Endothelial cell of umbilical vein (primary cell): ENCODE data around the gene ELP6. TPM values are rescaled to one million over a fixed set of nuclear protein-coding genes. Genes with fewer than 3 reads are reported as not detected.
"Not testable (repeated sequence)": the region's sequence is repeated elsewhere in the genome, so short reads cannot be mapped to it uniquely, and the experiment has no call there.

Source experiments
- BruUV-seq: library from RNA; stranded (reverse); fragments of 400-500 nt; replicated peaks from 2 replicates; lab custom pipeline; 2021; lab: Mats Ljungman, UMichigan
- CTCF ChIA-PET: fragments of 300-600, 350-600 bp; sonication (Branson Sonifier 250); formaldehyde crosslinking; loops from one replicate; lab custom pipeline; 2021; ENCODE audit warnings: antibody characterized with exemption, inconsistent platforms; lab: Charles Lee
- POLR2A ChIA-PET: fragments of 300-600, 350-600 bp; sonication (Branson Sonifier 250); formaldehyde crosslinking; loops from one replicate; lab custom pipeline; 2021; ENCODE audit warnings: antibody characterized with exemption, inconsistent platforms; lab: Charles Lee
- DNase-seq: peaks from one replicate; pipeline ENCODE4 v3.0.0-alpha.2; 2011; ENCODE audit warnings: low read depth, low spot score
- FAIRE-seq: peaks from 2 replicates; lab custom pipeline; 2011; peaks lifted over from hg19 to GRCh38; lab: Jason Lieb, UNC
- H2AFZ ChIP-seq: 2 replicates; pipeline ENCODE4 v1.6.0; 2012; ENCODE audit warnings: low read depth, low read length, control low read depth, inconsistent platforms
- H3K27ac ChIP-seq: 2 replicates; pipeline ENCODE4 v1.5.1; 2011; ENCODE audit warnings: low read depth, mild to moderate bottlenecking, control low read depth, low read length, moderate library complexity; ENCODE audit not compliant: insufficient read depth
- H3K27me3 ChIP-seq, 2 experiments: 2 replicates each; pipeline versions ENCODE4 v1.6.0 to v1.6.1; 2011; ENCODE audit warnings: low read length in 2 of 2, mixed read lengths in 1 of 2; ENCODE audit not compliant: control insufficient read depth in 2 of 2, insufficient read depth in 2 of 2
- H3K36me3 ChIP-seq, 2 experiments: 2 replicates in 1 of 2; 3 replicates in 1 of 2; pipeline ENCODE4 v1.5.1; 2011; ENCODE audit warnings: low read length in 2 of 2, mild to moderate bottlenecking in 1 of 2, moderate library complexity in 1 of 2; ENCODE audit not compliant: control insufficient read depth in 2 of 2, insufficient read depth in 2 of 2; ENCODE audit errors: extremely low read depth in 1 of 2
- H3K4me1 ChIP-seq: 3 replicates; pipeline ENCODE4 v1.5.1; 2011; ENCODE audit warnings: mild to moderate bottlenecking, low read length; ENCODE audit not compliant: control insufficient read depth, insufficient read depth; ENCODE audit errors: extremely low read depth
- H3K4me2 ChIP-seq: 2 replicates; pipeline ENCODE4 v1.6.1; 2011; ENCODE audit warnings: low read length, control low read depth, mixed read lengths; ENCODE audit not compliant: insufficient read depth
- H3K4me3 ChIP-seq, 3 experiments: fragments of 200-600 bp in 1 of 3; sonication (generic), shearing (Covaris generic) in 1 of 3; replicated peaks in 1 of 3; 2 replicates each; pipeline ENCODE4 v1.5.1; 2011 to 2016; ENCODE audit warnings: control low read depth in 3 of 3, low read length in 3 of 3, mild to moderate bottlenecking in 2 of 3, inconsistent platforms in 1 of 3, low read depth in 1 of 3, moderate library complexity in 1 of 3; ENCODE audit not compliant: insufficient read depth in 1 of 3
- H3K79me2 ChIP-seq: 2 replicates; pipeline ENCODE4 v1.6.0; 2012; ENCODE audit warnings: low read length, inconsistent platforms; ENCODE audit not compliant: control insufficient read depth, insufficient read depth
- H3K9ac ChIP-seq: replicated peaks from 2 replicates; pipeline ENCODE3; 2011; ENCODE audit warnings: low read length, control low read depth; ENCODE audit not compliant: insufficient read depth; ENCODE audit errors: extremely low read depth
- H3K9me1 ChIP-seq: replicated peaks from 3 replicates; pipeline ENCODE4 v1.6.0; 2011; ENCODE audit warnings: mild to moderate bottlenecking, low read length; ENCODE audit not compliant: control insufficient read depth, insufficient read depth; ENCODE audit errors: extremely low read depth
- H3K9me3 ChIP-seq: replicated peaks from 2 replicates; pipeline ENCODE4 v1.5.1; 2012; ENCODE audit warnings: low read length, inconsistent platforms; ENCODE audit not compliant: control insufficient read depth, insufficient read depth
- H4K20me1 ChIP-seq: replicated peaks from 2 replicates; pipeline ENCODE3; 2011; ENCODE audit warnings: mild to moderate bottlenecking, low read length; ENCODE audit not compliant: control insufficient read depth, insufficient read depth; ENCODE audit errors: extremely low read depth
- EZH2 ChIP-seq: IDR thresholded peaks from 2 replicates; pipeline ENCODE4 v1.6.1; 2012; ENCODE audit warnings: borderline replicate concordance, low read depth, mild to moderate bottlenecking, moderate library complexity, low read length, inconsistent platforms; ENCODE audit not compliant: severe bottlenecking
- FOS ChIP-seq: IDR thresholded peaks from 2 replicates; pipeline ENCODE4 v1.6.1; 2011; ENCODE audit warnings: mild to moderate bottlenecking, low read length, moderate library complexity, borderline replicate concordance; ENCODE audit not compliant: insufficient read depth
- GATA2 ChIP-seq: IDR thresholded peaks from 2 replicates; pipeline ENCODE4 v1.7.0; 2011; ENCODE audit warnings: low read depth, mild to moderate bottlenecking, moderate library complexity, mixed read lengths, low read length; ENCODE audit not compliant: insufficient read length, insufficient read depth
- JUN ChIP-seq: IDR thresholded peaks from 2 replicates; pipeline ENCODE4 v1.6.1; 2011; ENCODE audit warnings: borderline replicate concordance, low read depth; ENCODE audit not compliant: insufficient read length, insufficient read depth
- MYC ChIP-seq: IDR thresholded peaks from one replicate; pipeline ENCODE4 v1.6.1; 2011; ENCODE audit warnings: mild to moderate bottlenecking, low read depth, low read length
- POLR2A ChIP-seq: IDR thresholded peaks from 2 replicates; pipeline ENCODE4 v1.6.1; 2012; ENCODE audit warnings: low read depth, mild to moderate bottlenecking, control low read depth, low read length
- POLR2AphosphoS5 ChIP-seq: IDR thresholded peaks from 2 replicates; pipeline ENCODE4 v1.6.1; 2012; ENCODE audit warnings: low read depth, mild to moderate bottlenecking, control low read depth, low read length, moderate library complexity; ENCODE audit not compliant: insufficient read depth
- dilution Hi-C: fragments of 300-500 bp; cut with MboI; formaldehyde crosslinking; loops from one replicate; pipeline ENCODE4 v1.15.0; 2019; ENCODE audit warnings: low sequenced_read_pairs; ENCODE audit not compliant: extremely low pct_ligation_motif_present
- intact Hi-C: fragments of 100-400 bp; cut with micrococcal nuclease; formaldehyde crosslinking; loops from one replicate; pipeline ENCODE4 v1.10.0; 2022
- polyA plus RNA-seq, 4 experiments: library from polyadenylated mRNA; depleted of rRNA in 3 of 4; stranded (reverse) in 3 of 4; unstranded in 1 of 4; fragments of >200 nt; gene quantifications; 2 replicates each; pipeline versions ENCODE4 v1.2.1 to v1.2.3, GENCODE V29; 2011 to 2012; ENCODE audit warnings: missing spikeins in 1 of 4
- total RNA-seq: library from RNA; stranded (reverse); gene quantifications from 2 replicates; pipeline ENCODE4 v1.2.3, GENCODE V29; 2021
- TF ChIP-seq, protein P1 (sequence below), 2 donors: IDR thresholded peaks; 1 replicate in 1 of 2; 2 replicates in 1 of 2; pipeline ENCODE4 v1.5.1; 2011; ENCODE audit warnings: low read length in 2 of 2, mild to moderate bottlenecking in 2 of 2, moderate library complexity in 2 of 2, control low read depth in 1 of 2, inconsistent platforms in 1 of 2, low read depth in 1 of 2; ENCODE audit not compliant: insufficient read depth in 1 of 2; ENCODE audit errors: extremely low read depth in 1 of 2
- TF ChIP-seq, protein P2 (sequence below): IDR thresholded peaks from 2 replicates; pipeline ENCODE4 v1.6.1; 2011; ENCODE audit not compliant: insufficient read depth, insufficient read length

ELP6 gene
- total and polyA plus RNA-seq, 2 donors (not counting 3 experiments of a cell fraction or from before 2014, with no cell fraction given) = 48.1 to 91.0 TPM

- Histone ChIP-seq H3K27ac (no peak overlapping the region), H3K4me2 (peak overlapping the region; percentile 16), H3K9me1 (no peaks in the 10 kb centered on the region), H3K4me3 (no peak overlapping the region), H4K20me1 (no peaks in the 10 kb centered on the region), H3K27me3 (no peaks in the 10 kb centered on the region), H3K79me2 (peaks cover 12% of the 10 kb centered on the region), H2AFZ (no peak overlapping the region), H3K9ac (no peak overlapping the region), H3K4me1 (peaks cover 6% of the 10 kb centered on the region), H3K9me3 (no peaks in the 10 kb centered on the region), H3K36me3 (no peaks in the 10 kb centered on the region)
- FAIRE-seq (no peak), DNase-seq (peak; percentile 37)
- ChIA-PET POLR2A (no interaction called here), CTCF (interaction anchor here (2.8 kb wide), 1 partner anchor 25 kb away, joined by 7 read pairs; no protein-coding TSS in a partner anchor)
- TF ChIP-seq GATA2 (no peak), MYC (no peak), EZH2 (no peak), POLR2A (no peak), JUN (no peak), POLR2AphosphoS5 (no peak), FOS (no peak)
- TF ChIP-seq, protein P1, sequence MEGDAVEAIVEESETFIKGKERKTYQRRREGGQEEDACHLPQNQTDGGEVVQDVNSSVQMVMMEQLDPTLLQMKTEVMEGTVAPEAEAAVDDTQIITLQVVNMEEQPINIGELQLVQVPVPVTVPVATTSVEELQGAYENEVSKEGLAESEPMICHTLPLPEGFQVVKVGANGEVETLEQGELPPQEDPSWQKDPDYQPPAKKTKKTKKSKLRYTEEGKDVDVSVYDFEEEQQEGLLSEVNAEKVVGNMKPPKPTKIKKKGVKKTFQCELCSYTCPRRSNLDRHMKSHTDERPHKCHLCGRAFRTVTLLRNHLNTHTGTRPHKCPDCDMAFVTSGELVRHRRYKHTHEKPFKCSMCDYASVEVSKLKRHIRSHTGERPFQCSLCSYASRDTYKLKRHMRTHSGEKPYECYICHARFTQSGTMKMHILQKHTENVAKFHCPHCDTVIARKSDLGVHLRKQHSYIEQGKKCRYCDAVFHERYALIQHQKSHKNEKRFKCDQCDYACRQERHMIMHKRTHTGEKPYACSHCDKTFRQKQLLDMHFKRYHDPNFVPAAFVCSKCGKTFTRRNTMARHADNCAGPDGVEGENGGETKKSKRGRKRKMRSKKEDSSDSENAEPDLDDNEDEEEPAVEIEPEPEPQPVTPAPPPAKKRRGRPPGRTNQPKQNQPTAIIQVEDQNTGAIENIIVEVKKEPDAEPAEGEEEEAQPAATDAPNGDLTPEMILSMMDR (IDR thresholded peaks at IDR 0.05; ENCODE audit: extremely low read depth in 1 of 2, insufficient read depth in 1 of 2, low read depth in 1 of 2, low read length in 2 of 2) = no peak
- TF ChIP-seq, protein P2, sequence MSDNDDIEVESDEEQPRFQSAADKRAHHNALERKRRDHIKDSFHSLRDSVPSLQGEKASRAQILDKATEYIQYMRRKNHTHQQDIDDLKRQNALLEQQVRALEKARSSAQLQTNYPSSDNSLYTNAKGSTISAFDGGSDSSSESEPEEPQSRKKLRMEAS = no peak
- BruUV-seq = no TSS peak
- intact Hi-C loops = no loop called here
- dilution Hi-C loops = no loop called here
Measured at GRCh38 chr3:47464588-47464987, 48.9 kb downstream of the ELP6 start.

DNA sequence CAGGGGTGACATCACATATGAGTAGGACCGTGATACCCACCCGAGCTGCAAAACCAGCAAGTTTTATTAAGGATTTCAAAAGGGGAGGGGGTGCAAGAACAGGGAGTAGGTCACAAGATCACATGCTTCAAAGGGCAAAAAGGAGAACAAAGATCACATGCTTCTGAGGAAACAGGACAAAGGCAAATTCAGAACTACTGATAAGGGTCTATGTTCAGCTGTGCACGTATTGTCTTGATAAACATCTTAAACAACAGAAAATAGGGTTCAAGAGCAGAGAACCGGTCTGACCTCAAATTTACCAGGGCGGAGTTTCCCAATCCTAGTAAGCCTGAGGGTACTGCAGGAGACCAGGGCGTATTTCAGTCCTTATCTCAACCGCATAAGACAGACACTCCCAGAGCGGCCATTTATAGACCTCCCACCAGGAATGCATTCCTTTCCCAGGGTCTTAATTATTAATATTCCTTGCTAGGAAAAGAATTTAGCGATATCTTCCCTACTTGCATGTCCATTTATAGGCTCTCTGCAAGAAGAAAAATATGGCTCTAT lies 53.9 kb downstream of the ELP6 start:
- intact Hi-C loops, H3K4me1 ChIP-seq, H3K4me2 ChIP-seq, FAIRE-seq, dilution Hi-C loops, H3K27me3 ChIP-seq, H3K79me2 ChIP-seq, BruUV-seq, H3K9me1 ChIP-seq, H3K9ac ChIP-seq, H3K27ac ChIP-seq, H3K36me3 ChIP-seq, H3K4me3 ChIP-seq, H3K9me3 ChIP-seq, DNase-seq, POLR2A ChIA-PET, CTCF ChIA-PET, H2AFZ ChIP-seq, H4K20me1 ChIP-seq: not testable (repeated sequence)
